SU-DHL-6 (cell line): Measurements from ENCODE around the gene IL1R2.

ENCODE experiments used
- CTCF ChIP-seq: fragments of 200-600 bp; sonication (generic); IDR thresholded peaks from one replicate; pipeline ENCODE4 v1.5.1; 2017; ENCODE audit warnings: antibody characterized with exemption, mild to moderate bottlenecking, low read length, moderate library complexity; ENCODE audit not compliant: insufficient read depth, poor library complexity, severe bottlenecking
- EZH2phosphoT487 ChIP-seq: fragments of 200-600 bp; sonication (generic), shearing (Covaris generic); conservative IDR thresholded peaks from 2 replicates; pipeline ENCODE4 v1.6.1; 2018; ENCODE audit warnings: mild to moderate bottlenecking, antibody characterized with exemption, low read length, moderate library complexity, mixed read lengths

- TF ChIP-seq CTCF = no peak
- TF ChIP-seq EZH2phosphoT487 = no peak
Observed at GRCh38 chr2:102000813-102001766, 9.3 kb downstream of the IL1R2 start.
